HG02884 (cell line): ENCODE results near the gene ARHGEF17.
"Not testable (repeated sequence)": the region's sequence is repeated elsewhere in the genome, so short reads cannot be mapped to it uniquely, and the experiment has no call there.

ENCODE experiments used
- ATAC-seq: cut with Tn5 transposase; IDR thresholded peaks from one replicate; pipeline ENCODE4 v1.9.1; 2021; ENCODE audit warnings: mild to moderate bottlenecking, moderate library complexity; ENCODE audit not compliant: unreplicated experiment

The ARHGEF17 gene

GRCh38 chr11:73308003-73308960, at the start of gene ARHGEF17:
Gene ARHGEF17, plus strand, starts transcription at chr11:73308276. Its CDS starts 363 bp downstream, at chr11:73308639.
- peak; percentile 22 for ATAC-seq

- no peak for ATAC-seq
Observed at GRCh38 chr11:73259406-73260126, 48.5 kb upstream of the ARHGEF17 start.

GRCh38 chr11:73260127-73260457, 48.0 kb upstream of the ARHGEF17 start:
- no peak for ATAC-seq

GRCh38 chr11:73262851-73263495, 45.1 kb upstream of the ARHGEF17 start:
- ATAC-seq = no peak

GRCh38 chr11:73263640-73264039, 44.4 kb upstream of the ARHGEF17 start:
- no peak for ATAC-seq

- no peak for ATAC-seq
Observed at GRCh38 chr11:73265278-73265810, 42.7 kb upstream of the ARHGEF17 start.

- no peak for ATAC-seq
Observed at GRCh38 chr11:73265853-73266645, 42.0 kb upstream of the ARHGEF17 start.

- no peak for ATAC-seq
Observed at GRCh38 chr11:73266646-73267020, 41.4 kb upstream of the ARHGEF17 start.

- no peak for ATAC-seq
Observed at GRCh38 chr11:73267122-73267846, 40.8 kb upstream of the ARHGEF17 start.

GRCh38 chr11:73267906-73268540, 40.1 kb upstream of the ARHGEF17 start:
- no peak for ATAC-seq

- no peak for ATAC-seq
Observed at GRCh38 chr11:73268671-73269271, 39.3 kb upstream of the ARHGEF17 start.

- no peak for ATAC-seq
Observed at GRCh38 chr11:73269459-73270015, 38.5 kb upstream of the ARHGEF17 start.

GRCh38 chr11:73270016-73270854, 37.8 kb upstream of the ARHGEF17 start:
- ATAC-seq = no peak

GRCh38 chr11:73270855-73271477, 37.1 kb upstream of the ARHGEF17 start:
- no peak for ATAC-seq

- ATAC-seq = not testable (repeated sequence)
Observed at GRCh38 chr11:73271478-73271865, 36.6 kb upstream of the ARHGEF17 start.

GRCh38 chr11:73271936-73272679, 36.0 kb upstream of the ARHGEF17 start, which contains the start of gene P2RY6:
Gene P2RY6, plus strand, starts transcription at chr11:73272338. Its CDS starts 24,181 bp downstream, at chr11:73296519.
- no peak for ATAC-seq

- ATAC-seq = no peak
Observed at GRCh38 chr11:73272680-73273038, 35.4 kb upstream of the ARHGEF17 start.
